Inflammatory macrophage treated with lipopolysaccharide for 4 hours (primary cell): ENCODE results near the gene NR5A2.

Source experiments
- DNase-seq: peaks from one replicate; pipeline ENCODE4 v3.0.0-alpha.2; 2020

NR5A2 gene

DNA sequence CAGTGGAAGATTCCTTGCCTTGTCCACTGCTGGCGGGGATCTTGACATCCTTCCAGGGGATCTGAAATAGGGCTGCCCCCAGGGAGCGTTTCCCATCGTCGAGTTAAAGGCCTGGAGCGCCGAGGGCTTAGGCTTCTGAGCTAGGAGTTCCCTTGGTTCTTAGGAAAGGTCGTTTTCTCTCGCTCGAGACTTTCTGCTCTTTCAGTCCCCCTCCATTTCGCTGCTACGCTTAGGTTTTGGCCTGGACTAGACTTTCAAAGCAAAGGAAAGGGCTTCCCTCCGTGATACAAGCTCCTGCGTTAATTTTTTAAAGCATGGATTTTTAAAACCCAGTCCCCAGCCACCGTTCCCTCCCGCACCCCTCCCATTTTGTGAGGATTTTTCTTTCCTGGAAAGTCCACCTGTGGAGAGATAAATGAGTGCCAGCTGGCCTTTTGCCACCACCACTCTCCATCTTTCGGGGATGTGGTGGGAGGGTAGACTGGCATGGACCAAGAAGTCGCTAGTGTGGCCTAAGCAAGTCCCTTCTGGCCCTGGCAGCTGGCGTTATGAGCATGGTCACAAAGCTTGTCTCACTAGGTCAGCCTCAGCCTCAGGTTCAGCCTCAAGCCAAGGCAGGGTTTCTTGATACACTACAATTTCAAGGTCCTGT lies 9.2 kb downstream of the NR5A2 start:
- DNase-seq = no peak

DNA sequence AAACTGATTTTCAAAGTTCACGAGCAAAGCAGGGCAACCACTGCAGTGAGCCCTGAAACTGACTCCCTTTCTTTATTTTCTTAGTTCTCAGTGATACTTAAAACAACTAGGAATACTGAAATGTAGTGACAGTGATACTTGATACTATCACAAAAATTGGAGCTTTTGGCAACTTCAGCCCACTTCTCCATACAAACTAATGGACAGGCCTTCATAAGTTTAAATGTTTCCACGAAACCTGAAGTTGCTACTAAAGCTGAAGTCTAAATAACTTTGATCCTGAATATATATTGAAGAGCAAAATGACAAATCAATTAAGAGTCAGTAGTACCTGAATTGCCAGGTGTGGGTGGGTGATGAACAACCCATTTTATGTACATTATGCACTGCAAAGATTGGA lies 10.0 kb downstream of the NR5A2 start:
- DNase-seq = no peak

GRCh38 chr1:200037904-200038303 lies 10.4 kb downstream of the NR5A2 start:
- no peak for DNase-seq

DNA sequence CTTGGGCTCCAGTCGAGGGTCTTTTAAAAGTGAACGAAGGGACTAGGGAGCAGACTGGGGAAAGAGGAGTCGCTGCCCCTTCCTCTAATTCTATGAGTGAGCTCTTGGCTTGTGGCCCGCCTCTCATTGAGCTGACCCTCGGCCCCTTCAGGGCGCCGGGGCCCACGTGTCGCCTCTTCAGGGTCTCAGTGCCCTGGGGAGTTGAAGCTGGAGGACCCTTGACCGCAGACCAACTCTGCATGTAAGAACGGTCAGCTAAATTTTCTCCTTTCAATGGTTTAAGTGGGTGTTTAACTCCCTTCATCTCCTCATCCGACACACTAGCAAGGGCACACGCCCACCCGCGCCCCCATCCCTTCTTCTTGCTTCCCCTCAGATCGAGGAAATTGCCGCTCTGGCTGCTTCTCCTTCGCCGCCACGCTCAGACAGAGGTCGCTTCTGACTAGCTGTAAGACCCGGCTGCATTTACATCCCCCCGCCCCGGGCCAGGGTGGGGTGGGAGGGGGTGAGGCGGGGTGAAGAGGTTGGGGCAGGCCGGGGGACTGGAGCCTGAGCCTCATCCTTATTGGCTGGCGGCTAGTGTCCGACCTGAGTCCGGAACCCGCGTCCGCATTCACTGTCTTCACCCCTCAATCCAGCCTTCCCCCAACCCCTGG lies 10.9 kb downstream of the NR5A2 start:
- DNase-seq = no peak

GRCh38 chr1:200038981-200039848 lies 11.7 kb downstream of the NR5A2 start:
- DNase-seq = peak; percentile 35

DNA sequence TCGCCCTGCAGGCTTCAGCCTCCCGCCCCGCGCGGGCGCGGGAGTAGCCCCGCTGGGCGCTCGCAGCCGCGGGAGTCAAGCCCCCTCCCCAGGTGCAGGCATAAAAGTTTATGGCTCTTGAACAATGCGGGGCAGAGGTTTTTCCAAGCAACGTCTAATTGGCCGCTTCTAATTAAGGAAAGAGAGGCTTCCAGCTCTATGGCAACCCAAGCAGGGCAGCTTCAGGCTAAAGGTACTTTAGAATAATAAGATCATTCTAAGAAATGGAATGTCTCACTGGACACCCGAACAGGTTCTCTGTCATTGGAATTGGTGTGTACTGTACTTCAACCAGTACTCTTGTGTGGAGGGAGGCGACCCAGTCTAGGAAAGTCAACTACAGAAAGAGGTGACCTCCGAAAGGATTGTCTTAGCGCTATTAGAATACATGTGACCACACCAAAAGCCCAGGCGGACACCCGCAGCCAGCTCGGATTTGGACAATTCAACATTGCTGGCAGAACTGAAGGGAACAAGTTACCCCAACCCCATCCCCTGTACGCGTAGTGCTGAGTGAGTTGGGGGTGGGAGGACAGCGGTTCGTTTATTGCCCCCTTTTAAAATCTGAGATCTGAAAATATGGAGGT lies 12.5 kb downstream of the NR5A2 start:
- no peak for DNase-seq

- no peak for DNase-seq
Observed at GRCh38 chr1:200040481-200041138, 13.1 kb downstream of the NR5A2 start.

DNA sequence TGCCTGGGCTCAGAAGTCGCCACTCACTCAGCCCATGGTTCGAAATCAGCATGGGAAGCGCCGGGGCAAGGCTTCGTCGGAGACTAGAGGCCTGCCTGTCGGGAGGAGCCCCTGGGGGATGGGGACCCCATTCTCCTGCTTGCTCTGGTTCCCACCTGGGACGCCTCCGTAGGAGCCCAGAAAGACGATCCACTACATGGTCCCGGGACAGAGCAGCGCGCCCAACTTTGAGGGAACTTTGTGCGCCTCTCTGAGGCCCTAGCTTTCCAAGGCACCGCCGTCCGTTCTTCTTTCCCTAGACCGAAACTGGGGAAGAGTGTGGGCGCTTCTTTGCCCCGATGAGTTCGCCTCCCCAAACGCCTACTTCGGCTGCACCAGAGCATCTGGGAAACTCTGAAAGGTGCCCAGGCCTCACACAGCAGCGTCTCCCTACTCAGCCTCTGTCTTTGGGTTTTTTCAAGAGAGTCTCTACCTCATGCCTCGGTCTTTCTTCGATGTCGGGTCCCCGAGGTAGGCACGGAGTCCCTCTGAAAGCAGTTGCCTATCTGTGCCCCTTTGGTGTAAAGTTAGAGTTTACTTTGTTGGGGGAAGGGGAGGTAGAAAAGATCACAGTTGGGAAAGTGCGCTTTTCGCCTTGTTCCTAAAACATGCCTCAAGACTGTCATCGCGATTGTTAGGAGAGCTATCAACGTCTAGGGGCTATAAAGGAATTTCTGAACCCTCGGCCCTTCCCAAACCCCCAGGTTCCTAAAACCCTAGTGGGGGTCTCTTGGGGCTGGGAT lies 14.0 kb downstream of the NR5A2 start:
- DNase-seq = no peak

- no peak for DNase-seq
Observed at GRCh38 chr1:200042119-200042551, 14.6 kb downstream of the NR5A2 start.

GRCh38 chr1:200042552-200043335 lies 15.2 kb downstream of the NR5A2 start:
- DNase-seq = no peak

- no peak for DNase-seq
Observed at GRCh38 chr1:200043336-200043668, 15.8 kb downstream of the NR5A2 start.

DNA sequence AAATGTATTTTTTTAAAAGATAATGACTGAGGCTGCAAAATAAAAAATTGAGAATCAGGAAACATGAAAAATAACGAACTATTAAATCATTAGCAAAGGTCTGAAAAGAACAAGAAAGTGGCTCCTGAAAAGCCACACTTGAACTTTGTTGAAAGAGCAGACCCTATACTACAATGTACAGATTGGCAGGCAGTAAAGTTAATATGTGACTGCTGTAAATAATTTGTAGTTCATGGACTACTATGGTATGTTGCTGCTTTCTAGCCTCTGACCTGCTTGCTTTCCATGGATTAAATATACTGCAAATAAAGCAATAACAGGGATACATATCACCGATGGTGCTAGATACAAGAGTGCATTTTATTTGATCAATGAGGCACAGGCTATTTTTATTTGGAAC lies 18.6 kb downstream of the NR5A2 start:
- no peak for DNase-seq

GRCh38 chr1:200048244-200048643 lies 20.7 kb downstream of the NR5A2 start:
- DNase-seq = no peak

DNA sequence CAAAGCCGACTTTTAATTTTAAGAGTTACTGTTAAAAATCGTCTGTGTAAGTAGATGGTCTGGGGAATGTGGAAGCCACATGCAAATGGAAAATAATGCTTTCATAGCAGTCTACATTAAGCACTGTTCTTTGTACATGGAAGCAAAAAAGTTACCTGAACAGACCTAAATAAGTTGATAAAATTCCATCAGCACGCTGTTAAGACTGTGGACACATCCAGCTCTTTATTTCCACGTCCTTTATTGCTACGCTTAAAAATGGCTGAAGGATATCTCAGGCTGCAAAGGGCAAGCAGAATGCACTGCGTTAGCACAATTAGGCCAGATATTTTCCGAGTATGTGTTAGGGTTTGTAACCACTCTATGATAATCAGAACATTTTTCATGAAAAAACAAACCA lies 22.3 kb downstream of the NR5A2 start:
- DNase-seq = no peak

DNA sequence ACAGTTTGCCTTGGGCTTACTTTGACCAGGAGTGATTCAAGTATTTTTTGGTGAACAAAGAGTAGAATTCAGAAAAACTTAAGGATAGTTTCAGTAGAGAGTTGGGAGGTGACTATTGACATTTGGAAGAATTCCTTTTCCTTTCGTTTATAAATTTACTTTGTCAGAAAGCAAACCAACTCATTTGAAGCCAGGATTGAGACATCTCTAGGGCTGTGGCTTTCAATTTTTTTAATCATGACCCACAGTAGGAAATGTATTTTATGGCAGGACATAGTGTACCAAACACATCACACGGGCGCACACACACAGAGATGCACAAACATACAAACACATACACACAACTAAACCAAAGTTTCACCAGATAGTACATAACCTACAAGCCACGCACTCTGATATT lies 24.1 kb downstream of the NR5A2 start:
- no peak for DNase-seq

- DNase-seq = no peak
Observed at GRCh38 chr1:200053091-200053490, 25.6 kb downstream of the NR5A2 start.

- DNase-seq = no peak
Observed at GRCh38 chr1:200053646-200054045, 26.1 kb downstream of the NR5A2 start.

- DNase-seq = no peak
Observed at GRCh38 chr1:200058341-200058740, 30.8 kb downstream of the NR5A2 start.

- DNase-seq = no peak
Observed at GRCh38 chr1:200062143-200062542, 34.6 kb downstream of the NR5A2 start.

DNA sequence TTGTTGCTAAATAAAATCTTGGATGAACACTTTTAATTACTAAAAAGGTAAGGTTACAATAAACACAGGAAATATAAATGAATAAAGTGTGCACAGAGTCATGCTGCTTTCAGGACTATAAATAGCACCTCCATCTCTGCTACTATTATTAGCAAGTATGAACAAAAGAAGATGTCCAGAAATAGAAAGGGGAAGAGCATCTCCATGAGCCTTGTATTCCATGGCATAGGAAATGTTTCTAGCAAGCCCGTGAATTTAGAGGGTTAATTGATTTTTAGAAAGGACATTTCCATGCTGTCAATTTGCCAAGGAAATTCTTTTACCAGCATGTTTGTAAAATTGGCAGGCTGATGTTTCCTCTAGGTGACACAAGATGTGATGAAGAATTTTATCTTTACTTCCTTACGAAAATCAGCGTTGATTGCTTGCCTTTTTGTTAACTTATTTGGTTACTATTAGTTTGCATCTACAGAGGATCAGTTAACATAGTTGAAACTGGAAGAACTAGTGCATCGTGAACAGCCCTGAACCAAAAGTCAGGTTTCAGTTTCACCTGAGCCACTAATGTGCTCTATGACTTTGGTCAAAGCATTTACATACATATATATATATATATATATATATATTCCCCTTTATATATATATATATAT lies 45.3 kb downstream of the NR5A2 start:
- DNase-seq = no peak

- no peak for DNase-seq
Observed at GRCh38 chr1:200073286-200073637, 45.8 kb downstream of the NR5A2 start.
